DLD1 (cell line): ENCODE measurements around the gene PARD3B.

ENCODE experiments used
- in situ Hi-C: cut with HindIII; loops from 2 replicates; pipeline ENCODE4 v1.10.0; 2017; ENCODE audit warnings: low sequenced_read_pairs

The PARD3B gene

GRCh38 chr2:205614965-205615364 lies 1069.7 kb downstream of the PARD3B start:
- in situ Hi-C loops: no loop called here

- in situ Hi-C loops: no loop called here
These were observed 1072.6 kb downstream of the PARD3B start for GRCh38 chr2:205617905-205618304.

- in situ Hi-C loops: no loop called here
These were observed 1074.3 kb downstream of the PARD3B start for GRCh38 chr2:205619600-205619999.

GRCh38 chr2:205627085-205627484 lies 1081.8 kb downstream of the PARD3B start:
- in situ Hi-C loops: no loop called here

GRCh38 chr2:205628422-205628821 lies 1083.1 kb downstream of the PARD3B start:
- in situ Hi-C loops: no loop called here

- in situ Hi-C loops: no loop called here
These were observed 1084.0 kb downstream of the PARD3B start for GRCh38 chr2:205629091-205629776.

- in situ Hi-C loops: no loop called here
These were observed 1088.7 kb downstream of the PARD3B start for GRCh38 chr2:205633994-205634393.

- in situ Hi-C loops: no loop called here
These were observed 1091.5 kb downstream of the PARD3B start for GRCh38 chr2:205636549-205637319.

GRCh38 chr2:205637320-205637602 lies 1092.0 kb downstream of the PARD3B start:
- in situ Hi-C loops: no loop called here

GRCh38 chr2:205637779-205638503 lies 1092.7 kb downstream of the PARD3B start:
- in situ Hi-C loops: no loop called here

GRCh38 chr2:205640716-205641115 lies 1095.4 kb downstream of the PARD3B start:
- in situ Hi-C loops: no loop called here

GRCh38 chr2:205642599-205643356 lies 1097.5 kb downstream of the PARD3B start:
- in situ Hi-C loops: no loop called here

- in situ Hi-C loops: no loop called here
These were observed 1098.2 kb downstream of the PARD3B start for GRCh38 chr2:205643391-205643885.

GRCh38 chr2:205644018-205644417 lies 1098.7 kb downstream of the PARD3B start:
- in situ Hi-C loops: no loop called here

- in situ Hi-C loops: no loop called here
These were observed 1101.4 kb downstream of the PARD3B start for GRCh38 chr2:205646680-205647079.

- in situ Hi-C loops: no loop called here
These were observed 1105.2 kb downstream of the PARD3B start for GRCh38 chr2:205650450-205650849.

- in situ Hi-C loops: no loop called here
These were observed 1105.7 kb downstream of the PARD3B start for GRCh38 chr2:205650931-205651330.

- in situ Hi-C loops: no loop called here
These were observed 1106.4 kb downstream of the PARD3B start for GRCh38 chr2:205651719-205652118.

GRCh38 chr2:205654878-205655605 lies 1109.8 kb downstream of the PARD3B start:
- in situ Hi-C loops: no loop called here

- in situ Hi-C loops: no loop called here
These were observed 1110.6 kb downstream of the PARD3B start for GRCh38 chr2:205655779-205656456.
